Panc1 (cell line): ENCODE results near the gene ATP5MC2. TPM values are rescaled to one million over a fixed set of nuclear protein-coding genes. Genes with fewer than 3 reads are reported as not detected.
A peak's percentile ranks its signal among the peaks of the same experiment; 100 is the strongest.

Experiments
- ATAC-seq: fragments of 200-7000 bp; cut with Tn5 transposase; 2 replicates; pipeline ENCODE4 v1.9.1; 2020; ENCODE audit warnings: mild to moderate bottlenecking, moderate library complexity
- BruUV-seq: library from RNA; stranded (reverse); fragments of 400-500 nt; replicated peaks from 2 replicates; lab custom pipeline; 2021; lab: Mats Ljungman, UMichigan
- CTCF ChIA-PET: fragments of 300-600 bp; sonication (Branson Sonifier 250); formaldehyde crosslinking; loops from one replicate; lab custom pipeline; 2022; ENCODE audit warnings: antibody characterized with exemption; lab: Charles Lee
- POLR2A ChIA-PET: fragments of 300-600 bp; sonication (Branson Sonifier 250); formaldehyde crosslinking; loops from one replicate; lab custom pipeline; 2022; ENCODE audit warnings: antibody characterized with exemption; lab: Charles Lee
- DNase-seq: peaks from one replicate; pipeline ENCODE4 v3.0.0-alpha.2; 2010; ENCODE audit warnings: low read depth, low spot score
- H3K27ac ChIP-seq: 2 replicates; pipeline ENCODE4 v1.5.1; 2011; ENCODE audit warnings: mild to moderate bottlenecking, low read length, inconsistent platforms
- H3K27me3 ChIP-seq: fragments of 200-500 bp; sonication (Bioruptor generic); 2 replicates; pipeline ENCODE4 v1.6.0; 2014; ENCODE audit warnings: low read length, inconsistent platforms; ENCODE audit not compliant: control insufficient read depth, insufficient read depth
- H3K36me3 ChIP-seq: fragments of 200-500 bp; sonication (Bioruptor generic); 2 replicates; pipeline ENCODE4 v1.5.1; 2014; ENCODE audit warnings: inconsistent platforms, mild to moderate bottlenecking, low read length, moderate library complexity; ENCODE audit not compliant: control insufficient read depth, insufficient read depth
- H3K4me1 ChIP-seq: 2 replicates; pipeline ENCODE4 v1.5.1; 2011; ENCODE audit warnings: inconsistent platforms, mild to moderate bottlenecking, low read length, moderate library complexity; ENCODE audit not compliant: control insufficient read depth, insufficient read depth
- H3K4me3 ChIP-seq, 2 experiments: 2 replicates each; pipeline ENCODE4 v1.5.1; 2011 to 2012; ENCODE audit warnings: low read depth in 2 of 2, low read length in 2 of 2, mild to moderate bottlenecking in 2 of 2, inconsistent platforms in 1 of 2, moderate library complexity in 1 of 2
- H3K9me3 ChIP-seq: fragments of 200-500 bp; sonication (Bioruptor generic); 2 replicates; pipeline ENCODE4 v1.5.1; 2014; ENCODE audit warnings: low read depth, mild to moderate bottlenecking, inconsistent platforms, low read length, moderate library complexity; ENCODE audit not compliant: control insufficient read depth, insufficient read depth
- CTCF ChIP-seq: fragments of 450-650 bp; IDR thresholded peaks from 2 replicates; pipeline ENCODE4 v1.5.1; 2017; ENCODE audit warnings: mild to moderate bottlenecking
- POLR2AphosphoS5 ChIP-seq: IDR thresholded peaks from 2 replicates; pipeline ENCODE4 v1.6.1; 2012; ENCODE audit warnings: mild to moderate bottlenecking, low read depth, low read length, moderate library complexity
- REST ChIP-seq, 2 experiments: IDR thresholded peaks; 2 replicates each; pipeline ENCODE4 v1.6.1; 2011 to 2012; ENCODE audit warnings: low read depth in 2 of 2, control low read depth in 1 of 2, low read length in 1 of 2, mild to moderate bottlenecking in 1 of 2, moderate library complexity in 1 of 2; ENCODE audit not compliant: insufficient read depth in 1 of 2
- SIN3A ChIP-seq: IDR thresholded peaks from 2 replicates; pipeline ENCODE4 v1.6.1; 2012; ENCODE audit warnings: low read depth, mild to moderate bottlenecking, low read length, moderate library complexity, borderline replicate concordance; ENCODE audit not compliant: insufficient read depth
- TCF7L2 ChIP-seq: IDR thresholded peaks from 2 replicates; pipeline ENCODE4 v1.6.1; 2011; ENCODE audit warnings: mild to moderate bottlenecking, low read depth, low read length, inconsistent platforms
- in situ Hi-C: cut with HindIII; loops from 2 replicates; pipeline ENCODE4 v1.10.0; 2016; ENCODE audit warnings: low sequenced_read_pairs, low pct_unique_long_range_greater_than_20kb
- intact Hi-C: fragments of 100-400 bp; cut with micrococcal nuclease; formaldehyde crosslinking; loops from one replicate; pipeline ENCODE4 v1.10.0; 2022; ENCODE audit not compliant: unreplicated experiment
- total RNA-seq: library from RNA; stranded (reverse); gene quantifications from one replicate; pipeline ENCODE4 v1.2.1, GENCODE V29; 2021; ENCODE audit not compliant: unreplicated experiment

The ATP5MC2 gene
- total RNA-seq, 1 experiment from 2014 or later, result 290 TPM

DNA sequence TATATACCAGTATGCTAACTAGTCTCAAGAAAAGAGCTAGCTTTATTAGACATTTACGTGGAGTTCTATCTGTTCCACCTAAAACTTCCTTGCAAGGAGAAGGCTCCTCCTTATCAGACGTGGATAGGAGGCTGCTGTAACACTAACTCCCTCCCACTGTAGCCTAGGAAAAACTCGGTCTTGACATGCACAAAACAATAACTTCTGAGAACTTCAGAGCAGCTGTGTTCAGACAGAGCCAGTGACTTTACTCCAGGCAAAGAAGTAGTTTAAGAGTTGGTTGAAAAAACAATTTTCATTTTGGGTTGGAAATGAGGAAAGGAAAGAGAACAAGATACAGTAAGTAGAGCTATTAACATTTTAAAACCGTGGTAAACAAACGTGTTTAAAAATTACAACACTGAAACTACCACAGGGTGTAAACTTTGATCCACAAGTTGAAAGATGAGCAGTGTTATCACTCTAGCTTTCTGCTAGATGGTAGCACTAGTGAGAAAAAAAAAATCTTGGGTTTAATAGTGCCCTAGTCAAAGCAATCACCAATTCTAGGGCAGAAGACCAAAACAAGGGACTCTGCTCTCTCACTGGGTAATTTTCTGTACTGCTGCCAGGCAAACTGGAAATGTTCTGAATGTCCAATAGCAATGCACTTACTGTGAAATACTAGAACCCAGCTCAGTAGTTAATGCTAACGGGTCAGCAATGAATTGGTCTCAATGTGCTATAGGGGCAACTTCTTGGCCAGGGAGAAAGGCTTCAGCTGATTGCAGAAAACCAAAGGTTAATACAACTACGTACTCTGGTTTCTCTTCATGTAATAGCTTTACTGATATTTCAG, 52.1 kb downstream of the ATP5MC2 start:
- ATAC-seq (no peak), DNase-seq (no peak)
- POLR2A ChIA-PET, result interaction anchor here (0.7 to 0.9 kb wide), 2 partner anchors 10 to 16 kb away, joined by 5 to 8 read pairs; no protein-coding TSS in a partner anchor
- in situ Hi-C loops (no loop called here), intact Hi-C loops (no loop called here)
- peak overlapping the region; percentile 78 to 96 for H3K4me3 ChIP-seq
- H3K27me3 ChIP-seq, result no peaks in the 10 kb centered on the region
- BruUV-seq, result no TSS peak
- peak overlapping the region; percentile 99 for H3K27ac ChIP-seq
- CTCF ChIA-PET, result interaction anchor here (1.3 kb wide), 1 partner anchor 81 kb away, joined by 3 read pairs; no protein-coding TSS in a partner anchor
- no peaks in the 10 kb centered on the region for H3K9me3 ChIP-seq
- TF ChIP-seq REST (IDR thresholded peaks at IDR 0.05; ENCODE audit: insufficient read depth in 1 of 2, low read depth in 2 of 2, low read length in 1 of 2) (0 out of 4 replicates have a peak, but pooled peaks of 1 of the 2 experiments have one; percentile 12), POLR2AphosphoS5 (no peak), CTCF (no peak), SIN3A (no peak), TCF7L2 (no peak)
- H3K36me3 ChIP-seq, result peaks cover 2% of the 10 kb centered on the region; the same call in 1 of the 2 replicates
- H3K4me1 ChIP-seq, result peaks cover 28% of the 10 kb centered on the region

- ATAC-seq, result no peak
- ChIA-PET POLR2A (interaction anchor here (0.6 to 0.7 kb wide), 2 partner anchors 31 to 322 kb away, joined by 3 to 6 read pairs; no protein-coding TSS in a partner anchor), CTCF (interaction anchor here (1.1 kb wide), 1 partner anchor 53 kb away, joined by 3 read pairs; the partner anchor contains the start of gene ATP5MC2)
- Histone ChIP-seq H3K27ac (peak overlapping the region; percentile 25; the same call in 1 of the 2 replicates), H3K9me3 (no peaks in the 10 kb centered on the region), H3K4me1 (peaks cover 28% of the 10 kb centered on the region), H3K27me3 (no peaks in the 10 kb centered on the region), H3K4me3 (no peak overlapping the region), H3K36me3 (peaks cover 2% of the 10 kb centered on the region; the same call in 1 of the 2 replicates)
- intact Hi-C loops (no loop called here), in situ Hi-C loops (no loop called here)
- DNase-seq, result no peak
- TF ChIP-seq CTCF (no peak), POLR2AphosphoS5 (no peak)
- no TSS peak for BruUV-seq
Measured at GRCh38 chr12:53622724-53623123, 53.2 kb downstream of the ATP5MC2 start.
